Smooth muscle cell of the brain vasculature (primary cell): ENCODE data around the gene PLXDC2.
"Not testable (repeated sequence)": the region's sequence is repeated elsewhere in the genome, so short reads cannot be mapped to it uniquely, and the experiment has no call there.

ENCODE experiments used
- DNase-seq: peaks from one replicate; pipeline ENCODE4 v3.0.0-alpha.2; 2012; ENCODE audit warnings: low read depth, low spot score

Gene PLXDC2

DNA sequence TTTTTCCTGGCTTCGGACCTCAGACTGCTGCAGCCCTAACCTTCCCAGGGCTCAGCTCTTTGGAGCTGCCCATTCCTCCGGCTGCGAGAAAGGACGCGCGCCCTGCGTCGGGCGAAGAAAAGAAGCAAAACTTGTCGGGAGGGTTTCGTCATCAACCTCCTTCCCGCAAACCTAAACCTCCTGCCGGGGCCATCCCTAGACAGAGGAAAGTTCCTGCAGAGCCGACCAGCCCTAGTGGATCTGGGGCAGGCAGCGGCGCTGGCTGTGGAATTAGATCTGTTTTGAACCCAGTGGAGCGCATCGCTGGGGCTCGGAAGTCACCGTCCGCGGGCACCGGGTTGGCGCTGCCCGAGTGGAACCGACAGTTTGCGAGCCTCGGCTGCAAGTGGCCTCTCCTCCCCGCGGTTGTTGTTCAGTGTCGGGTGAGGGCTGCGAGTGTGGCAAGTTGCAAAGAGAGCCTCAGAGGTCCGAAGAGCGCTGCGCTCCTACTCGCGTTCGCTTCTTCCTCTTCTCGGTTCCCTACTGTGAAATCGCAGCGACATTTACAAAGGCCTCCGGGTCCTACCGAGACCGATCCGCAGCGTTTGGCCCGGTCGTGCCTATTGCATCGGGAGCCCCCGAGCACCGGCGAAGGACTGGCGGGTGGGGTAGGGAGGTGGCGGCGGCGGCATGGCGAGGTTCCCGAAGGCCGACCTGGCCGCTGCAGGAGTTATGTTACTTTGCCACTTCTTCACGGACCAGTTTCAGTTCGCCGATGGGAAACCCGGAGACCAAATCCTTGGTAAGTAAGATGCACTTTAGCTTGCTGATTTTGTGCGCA is at the start of gene PLXDC2:
Gene PLXDC2, plus strand, starts transcription at position 22 of the 820 bp plus-strand sequence.
- DNase-seq, result no peak

GRCh38 chr10:19767876-19768275 is 48.4 kb upstream of the PLXDC2 start:
- DNase-seq, result no peak

- DNase-seq, result not testable (repeated sequence)
Measured at GRCh38 chr10:19769826-19770225, 46.4 kb upstream of the PLXDC2 start.

- DNase-seq, result no peak
Measured at GRCh38 chr10:19772972-19773371, 43.3 kb upstream of the PLXDC2 start.

- DNase-seq, result no peak
Measured at GRCh38 chr10:19775296-19775695, 40.9 kb upstream of the PLXDC2 start.

DNA sequence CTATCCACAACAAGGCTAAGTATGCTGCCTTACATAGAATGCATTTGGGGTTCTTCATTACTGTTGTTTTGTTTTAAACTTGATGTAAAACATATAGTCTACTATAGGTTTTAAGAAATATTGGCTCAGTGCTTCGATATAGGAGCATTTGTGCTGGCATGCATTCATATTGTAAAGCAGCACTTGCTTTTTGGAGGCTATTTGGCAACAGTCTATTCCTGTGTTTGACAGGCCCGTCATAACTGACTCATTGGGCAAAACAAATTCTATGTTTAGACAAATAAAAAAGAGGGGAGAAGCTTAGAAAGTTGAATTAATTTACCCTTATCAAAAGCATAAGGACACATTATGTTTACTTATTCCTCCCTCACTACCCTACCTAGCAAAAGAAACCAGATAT is 38.4 kb upstream of the PLXDC2 start:
- DNase-seq, result no peak

DNA sequence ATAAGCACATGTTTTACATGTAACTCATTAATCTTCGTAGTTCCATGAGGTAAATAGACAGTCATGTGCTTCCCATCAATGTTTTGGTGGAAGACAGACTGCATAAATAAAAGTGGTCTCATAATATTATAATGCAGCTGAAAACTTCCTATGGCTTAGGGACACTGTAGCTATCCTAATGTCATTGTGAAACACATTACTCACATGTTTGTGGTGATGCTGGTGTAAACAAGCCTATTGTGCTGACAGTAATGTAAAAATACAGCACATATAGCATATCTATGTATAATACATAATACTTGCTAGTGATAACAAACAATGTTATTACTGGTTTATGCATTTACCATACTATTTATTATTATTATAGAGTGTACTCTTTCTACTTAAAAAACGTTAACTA is 37.2 kb upstream of the PLXDC2 start:
- DNase-seq, result no peak

GRCh38 chr10:19782430-19783089 is 33.7 kb upstream of the PLXDC2 start:
- DNase-seq, result no peak

GRCh38 chr10:19783721-19784120 is 32.5 kb upstream of the PLXDC2 start:
- DNase-seq, result no peak

GRCh38 chr10:19785366-19785765 is 30.9 kb upstream of the PLXDC2 start:
- DNase-seq, result no peak

DNA sequence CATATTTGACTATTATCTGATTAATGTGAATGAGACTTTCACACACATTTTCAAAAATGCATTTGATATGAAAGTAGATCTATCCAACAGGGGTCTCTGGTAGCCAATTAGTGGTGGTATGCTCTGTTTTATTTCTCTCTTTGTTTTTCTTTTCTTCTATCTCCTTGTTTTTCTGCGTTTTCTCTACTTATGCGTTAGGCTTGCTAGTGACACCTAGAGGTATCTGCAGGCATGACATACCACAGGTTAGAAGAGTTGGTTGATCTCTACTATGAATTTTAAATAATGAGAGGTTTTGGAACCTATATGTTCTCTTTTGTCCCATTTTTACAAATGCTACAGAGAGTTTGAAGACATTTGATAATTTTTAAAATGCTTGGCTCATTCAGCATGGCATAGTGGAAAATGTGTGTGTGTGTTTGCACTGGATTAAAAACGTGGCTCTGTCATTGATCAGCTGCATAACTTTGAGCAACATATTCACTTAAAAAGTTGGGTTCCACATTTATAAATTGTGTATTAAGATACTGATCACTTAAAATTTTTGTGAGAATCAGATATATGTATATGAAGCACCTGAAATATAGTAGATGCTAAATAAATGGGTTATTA is 28.1 kb upstream of the PLXDC2 start:
- DNase-seq, result peak; percentile 37

DNA sequence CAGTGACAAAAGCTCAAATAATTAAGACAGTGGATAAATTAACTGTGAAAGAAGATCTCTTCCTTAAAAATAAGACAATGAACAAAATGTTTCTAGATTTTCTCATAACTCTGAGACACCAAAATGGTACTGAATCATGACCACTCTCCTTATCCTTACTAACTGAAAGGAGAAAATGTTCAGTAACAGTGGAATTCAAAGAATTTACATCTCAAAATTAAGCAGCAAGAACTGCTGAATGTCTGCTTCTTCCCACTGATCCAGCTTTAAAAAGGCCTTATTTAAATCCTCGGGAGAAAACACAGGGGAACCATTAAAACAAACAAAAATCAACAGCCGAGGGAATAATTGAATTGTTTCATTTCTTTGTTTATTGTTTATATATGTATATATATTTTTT is 27.3 kb upstream of the PLXDC2 start:
- no peak for DNase-seq

- no peak for DNase-seq
Measured at GRCh38 chr10:19789607-19790006, 26.6 kb upstream of the PLXDC2 start.

DNA sequence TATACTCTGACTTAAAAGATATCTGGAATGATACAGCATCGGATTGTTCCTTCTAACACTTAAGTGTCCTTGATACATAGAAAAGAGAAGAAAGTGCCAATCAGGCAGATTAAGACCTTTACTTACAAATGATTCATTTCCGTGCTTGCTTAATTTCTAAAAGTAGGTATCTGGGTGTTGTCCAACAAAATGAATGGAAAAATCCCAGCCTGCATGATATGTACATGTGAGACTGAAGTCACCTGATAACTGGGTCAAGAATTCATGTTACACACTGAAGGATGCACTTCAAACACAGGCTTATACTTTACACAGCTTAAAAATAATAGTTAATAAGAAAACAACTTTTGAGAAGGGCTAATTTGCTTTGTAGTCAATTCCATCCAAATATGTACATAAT is 25.2 kb upstream of the PLXDC2 start:
- no peak for DNase-seq

- DNase-seq, result no peak
Measured at GRCh38 chr10:19795684-19796083, 20.5 kb upstream of the PLXDC2 start.

- no peak for DNase-seq
Measured at GRCh38 chr10:19800161-19800560, 16.1 kb upstream of the PLXDC2 start.

DNA sequence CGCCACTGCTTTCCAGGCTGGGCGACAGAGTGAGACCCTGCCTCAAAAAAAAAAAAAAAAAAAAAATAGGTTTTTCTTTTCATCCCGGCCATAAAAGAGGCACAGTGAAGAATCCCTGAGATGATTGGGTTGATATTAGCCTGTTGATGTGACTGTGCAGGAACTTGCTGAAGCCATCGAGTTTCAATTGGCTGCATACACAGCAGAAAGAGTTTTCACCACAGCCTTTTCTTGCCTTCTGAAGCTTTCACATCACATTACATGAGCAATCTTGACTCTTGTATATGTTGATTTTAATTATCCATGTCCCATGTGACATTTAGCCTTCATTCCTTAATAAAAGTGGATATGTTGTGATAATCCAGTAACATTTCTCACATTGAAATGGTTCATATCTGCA is 14.9 kb upstream of the PLXDC2 start:
- no peak for DNase-seq

DNA sequence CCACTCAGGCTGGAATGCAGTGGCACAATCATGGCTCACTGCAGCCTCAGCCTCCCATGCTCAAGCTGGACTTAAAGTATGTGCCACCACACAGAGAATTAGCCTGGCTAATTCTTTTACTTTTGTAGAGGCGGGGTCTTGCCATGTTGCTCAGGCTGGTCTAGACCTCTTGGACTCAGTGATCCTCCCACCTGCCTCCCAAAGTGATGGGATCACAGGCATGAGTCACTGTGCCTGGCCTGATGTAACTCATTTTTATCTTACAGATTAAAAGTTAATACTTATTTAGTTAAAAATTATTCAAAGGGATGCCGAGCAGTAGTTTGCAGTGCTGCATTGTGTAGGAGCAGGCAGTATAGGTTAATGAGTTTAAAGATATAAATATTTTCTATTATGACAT is 12.6 kb upstream of the PLXDC2 start:
- DNase-seq, result no peak

GRCh38 chr10:19809481-19809880 is 6.8 kb upstream of the PLXDC2 start:
- DNase-seq, result no peak

- no peak for DNase-seq
Measured at GRCh38 chr10:19811540-19811939, 4.7 kb upstream of the PLXDC2 start.

DNA sequence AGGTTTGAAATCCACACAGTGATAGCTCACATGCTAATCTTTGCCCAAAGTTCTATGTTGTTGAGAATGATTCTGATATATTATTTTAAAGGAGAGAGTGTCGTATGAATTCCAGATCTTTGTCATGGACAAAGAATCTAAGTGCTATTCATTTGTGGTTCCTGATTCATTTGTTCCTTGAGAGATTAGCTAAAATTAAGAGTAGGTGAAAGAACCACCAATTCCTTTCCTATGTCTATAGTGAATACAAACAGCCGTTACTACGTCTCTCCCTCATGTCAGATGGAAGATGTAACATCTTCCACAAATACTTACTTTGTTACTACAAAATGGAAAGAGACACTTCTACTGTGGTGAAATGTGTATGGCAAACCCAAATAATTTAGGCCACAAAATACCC is 3.3 kb upstream of the PLXDC2 start:
- DNase-seq, result no peak

- DNase-seq, result no peak
Measured at GRCh38 chr10:19815036-19815730, 1.0 kb upstream of the PLXDC2 start.
